Heart left ventricle (tissue), 13 donors: Measurements from ENCODE around the gene UVSSA.

Experiments used
- CTCF ChIP-seq, 12 donors: fragments of 200-600 bp; sonication (generic) in 4 of 12; IDR thresholded peaks; one replicate each; pipeline versions ENCODE4 v1.5.0 to v1.8.0; 2018 to 2022; ENCODE audit warnings: antibody characterized with exemption in 12 of 12, mild to moderate bottlenecking in 5 of 12
- POLR2A ChIP-seq, 2 donors: fragments of 450-650 bp; IDR thresholded peaks; one replicate each; pipeline ENCODE4 v1.6.1; 2017; ENCODE audit warnings: antibody characterized with exemption in 2 of 2, mild to moderate bottlenecking in 2 of 2, moderate library complexity in 2 of 2
- donor health status: ischemic (EF 13 %, LVEDD 7.1; RV severe dilation, severe dysfunction).
- donor health status: DM: no; HTN: yes; CAD: no.
- donor health status: DM: no; HTN: no; CAD: no.
- donor health status: ischemic (EF 25% LVEDD 6.9; RV normal size, moderate dysfunction).
- donor health status: ischemic (EF 25% LVEDD 5.7; RV mildly dilated, moderate dysfunction).
- donor health status: ischemic (EF 35%, LVEDD 5.7; RV mildly dilated, moderate dysfunction).
- donor health status: nonischemic (EF 11% LVEDD 7.7; RV severe dilation, severe dysfunction).
- donor health status: DM: yes; HTN: yes; CAD: no.
- donor health status: PGD.
- donor health status: ischemic (EF 29% LVEDD 5.4; RV normal size, mild dysfunction).
- donor health status: nonischemic (EF 23%, LVEDD 6.1; RV moderate dilation, normal function).

GRCh38 chr4:1300466-1301455, 46.2 kb upstream of the UVSSA start:
- TF ChIP-seq POLR2A (IDR thresholded peaks at IDR 0.05) (no peak), CTCF (IDR thresholded peaks at IDR 0.05) (no peak)
